ENCODE data around the gene DKKL1.

Gene DKKL1

GRCh38 chr19:49347835-49348234, 15.8 kb upstream of the DKKL1 start:
- ATAC-seq, result peak; percentile 92
- TF ChIP-seq, protein P1, sequence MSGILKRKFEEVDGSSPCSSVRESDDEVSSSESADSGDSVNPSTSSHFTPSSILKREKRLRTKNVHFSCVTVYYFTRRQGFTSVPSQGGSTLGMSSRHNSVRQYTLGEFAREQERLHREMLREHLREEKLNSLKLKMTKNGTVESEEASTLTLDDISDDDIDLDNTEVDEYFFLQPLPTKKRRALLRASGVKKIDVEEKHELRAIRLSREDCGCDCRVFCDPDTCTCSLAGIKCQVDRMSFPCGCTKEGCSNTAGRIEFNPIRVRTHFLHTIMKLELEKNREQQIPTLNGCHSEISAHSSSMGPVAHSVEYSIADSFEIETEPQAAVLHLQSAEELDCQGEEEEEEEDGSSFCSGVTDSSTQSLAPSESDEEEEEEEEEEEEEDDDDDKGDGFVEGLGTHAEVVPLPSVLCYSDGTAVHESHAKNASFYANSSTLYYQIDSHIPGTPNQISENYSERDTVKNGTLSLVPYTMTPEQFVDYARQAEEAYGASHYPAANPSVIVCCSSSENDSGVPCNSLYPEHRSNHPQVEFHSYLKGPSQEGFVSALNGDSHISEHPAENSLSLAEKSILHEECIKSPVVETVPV (CRISPR knock-in tag; IDR thresholded peaks at IDR 0.05), result no peak
- TF ChIP-seq TOX (CRISPR knock-in tag; IDR thresholded peaks at IDR 0.05; ENCODE audit: borderline replicate concordance), result no peak
- TF ChIP-seq ZNF8 (CRISPR knock-in tag; IDR thresholded peaks at IDR 0.05), result no peak
- TF ChIP-seq, protein P2, sequence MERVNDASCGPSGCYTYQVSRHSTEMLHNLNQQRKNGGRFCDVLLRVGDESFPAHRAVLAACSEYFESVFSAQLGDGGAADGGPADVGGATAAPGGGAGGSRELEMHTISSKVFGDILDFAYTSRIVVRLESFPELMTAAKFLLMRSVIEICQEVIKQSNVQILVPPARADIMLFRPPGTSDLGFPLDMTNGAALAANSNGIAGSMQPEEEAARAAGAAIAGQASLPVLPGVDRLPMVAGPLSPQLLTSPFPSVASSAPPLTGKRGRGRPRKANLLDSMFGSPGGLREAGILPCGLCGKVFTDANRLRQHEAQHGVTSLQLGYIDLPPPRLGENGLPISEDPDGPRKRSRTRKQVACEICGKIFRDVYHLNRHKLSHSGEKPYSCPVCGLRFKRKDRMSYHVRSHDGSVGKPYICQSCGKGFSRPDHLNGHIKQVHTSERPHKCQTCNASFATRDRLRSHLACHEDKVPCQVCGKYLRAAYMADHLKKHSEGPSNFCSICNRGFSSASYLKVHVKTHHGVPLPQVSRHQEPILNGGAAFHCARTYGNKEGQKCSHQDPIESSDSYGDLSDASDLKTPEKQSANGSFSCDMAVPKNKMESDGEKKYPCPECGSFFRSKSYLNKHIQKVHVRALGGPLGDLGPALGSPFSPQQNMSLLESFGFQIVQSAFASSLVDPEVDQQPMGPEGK (CRISPR knock-in tag; IDR thresholded peaks at IDR 0.05; ENCODE audit: borderline replicate concordance), result no peak
- TF ChIP-seq, protein P3, sequence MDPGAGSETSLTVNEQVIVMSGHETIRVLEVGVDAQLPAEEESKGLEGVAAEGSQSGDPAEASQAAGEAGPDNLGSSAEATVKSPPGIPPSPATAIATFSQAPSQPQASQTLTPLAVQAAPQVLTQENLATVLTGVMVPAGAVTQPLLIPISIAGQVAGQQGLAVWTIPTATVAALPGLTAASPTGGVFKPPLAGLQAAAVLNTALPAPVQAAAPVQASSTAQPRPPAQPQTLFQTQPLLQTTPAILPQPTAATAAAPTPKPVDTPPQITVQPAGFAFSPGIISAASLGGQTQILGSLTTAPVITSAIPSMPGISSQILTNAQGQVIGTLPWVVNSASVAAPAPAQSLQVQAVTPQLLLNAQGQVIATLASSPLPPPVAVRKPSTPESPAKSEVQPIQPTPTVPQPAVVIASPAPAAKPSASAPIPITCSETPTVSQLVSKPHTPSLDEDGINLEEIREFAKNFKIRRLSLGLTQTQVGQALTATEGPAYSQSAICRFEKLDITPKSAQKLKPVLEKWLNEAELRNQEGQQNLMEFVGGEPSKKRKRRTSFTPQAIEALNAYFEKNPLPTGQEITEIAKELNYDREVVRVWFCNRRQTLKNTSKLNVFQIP (CRISPR knock-in tag; IDR thresholded peaks at IDR 0.05; ENCODE audit: borderline replicate concordance, low read depth), result no peak
- no peak for TF ChIP-seq BACH2 (CRISPR knock-in tag; IDR thresholded peaks at IDR 0.05; ENCODE audit: borderline replicate concordance)
- no peak for TF ChIP-seq CREB5 (CRISPR knock-in tag; IDR thresholded peaks at IDR 0.05; ENCODE audit: low read depth)

- ATAC-seq, result no peak
- TF ChIP-seq ESRRG (CRISPR knock-in tag; IDR thresholded peaks at IDR 0.05), result no peak
These were observed 15.1 kb upstream of the DKKL1 start for GRCh38 chr19:49348305-49349189.

GRCh38 chr19:49349567-49349966, 14.1 kb upstream of the DKKL1 start:
- TF ChIP-seq CREB5 (CRISPR knock-in tag; IDR thresholded peaks at IDR 0.05; ENCODE audit: low read depth) (no peak), ZC3H10 (CRISPR knock-in tag; IDR thresholded peaks at IDR 0.05) (no peak)
- TF ChIP-seq, protein P3 (CRISPR knock-in tag; IDR thresholded peaks at IDR 0.05; ENCODE audit: borderline replicate concordance, low read depth), result no peak
- no peak for ATAC-seq

DNA sequence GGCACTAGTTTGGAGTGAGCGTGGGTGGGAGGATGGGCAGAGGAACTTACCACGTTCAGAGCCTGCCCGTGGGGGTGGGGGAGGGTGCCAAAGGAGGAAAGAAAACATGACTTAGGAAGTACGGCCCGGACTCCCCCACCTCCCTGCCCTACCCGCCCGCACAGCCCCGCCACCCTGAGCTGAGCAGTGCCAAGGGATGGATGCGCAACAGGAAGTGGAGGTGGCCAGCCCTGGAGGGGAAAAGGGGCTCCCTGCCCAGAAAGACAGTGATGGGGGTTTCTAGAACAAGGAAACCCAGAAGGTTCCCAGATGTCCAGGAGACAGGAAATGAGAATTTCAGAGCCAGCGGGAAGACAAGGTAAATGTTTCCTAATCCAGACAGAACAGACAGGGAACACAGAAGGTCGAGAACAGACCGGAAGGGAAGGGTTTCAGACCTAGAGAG, 7.7 kb upstream of the DKKL1 start:
- TF ChIP-seq ZNF70 (CRISPR knock-in tag; IDR thresholded peaks at IDR 0.05), result peak; percentile 45; the same call in 1 of the 2 replicates
- TF ChIP-seq ZNF565 (CRISPR knock-in tag; conservative IDR thresholded peaks at IDR 0.05; ENCODE audit: low read depth), result no peak
- no peak for ATAC-seq

DNA sequence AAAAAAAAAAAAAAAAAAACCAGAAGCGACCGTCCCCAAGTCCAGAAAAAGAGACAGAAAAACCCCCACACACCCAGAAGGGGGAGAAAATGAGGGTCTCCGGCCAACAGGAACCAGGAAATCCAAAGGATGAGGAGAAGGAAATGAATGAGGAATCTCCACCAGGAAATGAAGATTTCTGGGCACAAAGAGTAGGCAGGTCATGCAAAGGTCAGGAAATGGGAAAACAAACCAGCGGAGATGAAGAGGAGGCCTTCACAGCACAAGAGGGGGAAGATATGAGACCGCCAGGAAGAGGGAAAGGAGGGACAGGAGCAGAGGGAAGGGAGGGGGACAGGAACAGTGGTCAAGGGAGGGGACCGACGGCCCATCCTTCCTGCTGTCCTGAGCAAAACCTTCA, 7.3 kb upstream of the DKKL1 start:
- TF ChIP-seq, protein P3 (CRISPR knock-in tag; IDR thresholded peaks at IDR 0.05; ENCODE audit: borderline replicate concordance, low read depth), result no peak
- no peak for TF ChIP-seq PPARA (CRISPR knock-in tag; IDR thresholded peaks at IDR 0.05; ENCODE audit: borderline replicate concordance)
- no peak for TF ChIP-seq ZFP3 (CRISPR knock-in tag; IDR thresholded peaks at IDR 0.05)
- no peak for TF ChIP-seq TCF4 (CRISPR knock-in tag; IDR thresholded peaks at IDR 0.05; ENCODE audit: borderline replicate concordance)
- TF ChIP-seq ESRRG (CRISPR knock-in tag; IDR thresholded peaks at IDR 0.05), result no peak
- no peak for ATAC-seq
